BLaER1 (cell line): ENCODE results near the gene MAP1LC3A.
"Not testable (repeated sequence)": the region's sequence is repeated elsewhere in the genome, so short reads cannot be mapped to it uniquely, and the experiment has no call there.

Source experiments
- H3K27ac ChIP-seq: shearing (Covaris generic); formaldehyde crosslinking; 2 replicates; pipeline ENCODE4 v1.8.1; 2022
- H3K27me3 ChIP-seq: shearing (Covaris generic); formaldehyde crosslinking; 2 replicates; pipeline ENCODE4 v1.8.1; 2022
- H3K36me3 ChIP-seq: shearing (Covaris generic); formaldehyde crosslinking; 2 replicates; pipeline ENCODE4 v1.8.1; 2022
- H3K4me1 ChIP-seq: shearing (Covaris generic); formaldehyde crosslinking; 2 replicates; pipeline ENCODE4 v1.8.1; 2022
- H3K4me2 ChIP-seq: shearing (Covaris generic); formaldehyde crosslinking; 2 replicates; pipeline ENCODE4 v1.8.1; 2022
- H3K4me3 ChIP-seq: shearing (Covaris generic); formaldehyde crosslinking; 2 replicates; pipeline ENCODE4 v1.8.1; 2022
- H3K9ac ChIP-seq: shearing (Covaris generic); formaldehyde crosslinking; 2 replicates; pipeline ENCODE4 v1.8.1; 2022
- H3K9me3 ChIP-seq: shearing (Covaris generic); formaldehyde crosslinking; 2 replicates; pipeline ENCODE4 v1.8.1; 2022
- H4K20me1 ChIP-seq: shearing (Covaris generic); formaldehyde crosslinking; 2 replicates; pipeline ENCODE4 v1.8.1; 2022
- Cebpa-rat ChIP-seq: shearing (Covaris generic); IDR thresholded peaks from 2 replicates; pipeline ENCODE4 v1.8.1; 2022

MAP1LC3A gene

GRCh38 chr20:34558320-34559218, at the start of gene MAP1LC3A:
TSS of gene MAP1LC3A (plus strand) at chr20:34558718. CDS start at chr20:34558869, 151 bp downstream.
- no peak within 1 kb of the TSS for H3K27ac ChIP-seq
- peaks cover 11% of the 10 kb centered on the region; the same call in 1 of the 2 replicates for H3K27me3 ChIP-seq
- peak within 1 kb of the TSS; percentile 68; the same call in 1 of the 2 replicates for H3K9ac ChIP-seq
- H3K4me1 ChIP-seq = no peaks in the 10 kb centered on the region
- no peaks in the 10 kb centered on the region for H3K9me3 ChIP-seq
- H4K20me1 ChIP-seq = 0 out of 2 replicates have a peak, but pooled peaks cover 7% of the 10 kb centered on the region
- peak within 1 kb of the TSS; percentile 56 for H3K4me3 ChIP-seq
- H3K4me2 ChIP-seq = peak within 1 kb of the TSS; percentile 73
- TF ChIP-seq Cebpa-rat = no peak
- H3K36me3 ChIP-seq = peaks cover 30% of the 10 kb centered on the region

GRCh38 chr20:34510575-34510974, 47.9 kb upstream of the MAP1LC3A start:
- Histone ChIP-seq H3K36me3 (peaks cover 62% of the 10 kb centered on the region), H3K4me2 (no peak overlapping the region), H3K9ac (no peak overlapping the region), H3K4me1 (peaks cover 10% of the 10 kb centered on the region), H3K27ac (no peak overlapping the region), H3K9me3 (no peaks in the 10 kb centered on the region), H3K4me3 (no peak overlapping the region), H3K27me3 (no peaks in the 10 kb centered on the region), H4K20me1 (0 out of 2 replicates have a peak, but pooled peaks cover 7% of the 10 kb centered on the region)
- TF ChIP-seq Cebpa-rat = no peak

GRCh38 chr20:34511891-34512265, 46.6 kb upstream of the MAP1LC3A start:
- Histone ChIP-seq H3K27ac (no peak overlapping the region), H3K9me3 (no peaks in the 10 kb centered on the region), H3K4me2 (no peak overlapping the region), H3K4me1 (peaks cover 10% of the 10 kb centered on the region), H3K27me3 (no peaks in the 10 kb centered on the region), H3K36me3 (peaks cover 49% of the 10 kb centered on the region), H4K20me1 (peaks cover 8% of the 10 kb centered on the region; the same call in 1 of the 2 replicates), H3K9ac (no peak overlapping the region), H3K4me3 (no peak overlapping the region)
- no peak for TF ChIP-seq Cebpa-rat

DNA sequence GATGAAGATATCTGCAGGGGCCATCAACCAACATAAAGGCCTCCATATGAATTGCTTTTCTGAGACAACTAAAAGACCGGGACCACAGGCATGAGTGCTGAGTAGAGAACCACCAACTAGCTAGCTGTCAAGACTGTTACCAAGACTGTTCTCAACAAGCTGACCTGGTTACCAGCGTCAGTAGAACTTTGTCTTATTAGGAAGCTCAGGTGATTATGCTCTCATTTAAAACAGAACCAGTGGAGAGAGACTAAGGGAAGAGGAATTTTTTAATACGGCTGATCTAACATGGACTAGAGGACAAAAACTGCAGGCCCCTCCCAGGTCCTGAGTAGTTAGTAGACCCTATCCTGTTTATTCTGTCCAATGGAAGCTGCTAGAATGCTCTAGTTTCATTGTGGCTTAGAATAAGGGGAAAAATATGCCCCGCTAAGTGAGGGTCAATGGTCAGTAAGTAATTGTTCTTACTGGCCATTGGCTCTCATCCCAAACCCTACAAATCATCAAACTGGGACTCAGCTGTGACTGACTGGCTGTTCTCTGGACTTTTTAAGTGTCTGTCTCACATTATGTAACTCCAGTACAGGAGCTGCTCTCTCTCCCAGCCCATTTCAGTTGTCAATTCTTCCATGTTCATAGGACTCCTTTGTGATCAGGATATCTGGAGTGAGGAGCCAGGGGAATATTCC, 46.1 kb upstream of the MAP1LC3A start:
- Histone ChIP-seq H3K27me3 (no peaks in the 10 kb centered on the region), H3K4me2 (no peak overlapping the region), H3K9ac (no peak overlapping the region), H3K36me3 (peaks cover 45% of the 10 kb centered on the region), H3K4me3 (no peak overlapping the region), H4K20me1 (peaks cover 13% of the 10 kb centered on the region; the same call in 1 of the 2 replicates), H3K4me1 (peaks cover 14% of the 10 kb centered on the region), H3K9me3 (no peaks in the 10 kb centered on the region), H3K27ac (no peak overlapping the region)
- no peak for TF ChIP-seq Cebpa-rat

GRCh38 chr20:34512955-34513419, 45.5 kb upstream of the MAP1LC3A start:
- no peak for TF ChIP-seq Cebpa-rat
- H3K27ac ChIP-seq = no peak overlapping the region

DNA sequence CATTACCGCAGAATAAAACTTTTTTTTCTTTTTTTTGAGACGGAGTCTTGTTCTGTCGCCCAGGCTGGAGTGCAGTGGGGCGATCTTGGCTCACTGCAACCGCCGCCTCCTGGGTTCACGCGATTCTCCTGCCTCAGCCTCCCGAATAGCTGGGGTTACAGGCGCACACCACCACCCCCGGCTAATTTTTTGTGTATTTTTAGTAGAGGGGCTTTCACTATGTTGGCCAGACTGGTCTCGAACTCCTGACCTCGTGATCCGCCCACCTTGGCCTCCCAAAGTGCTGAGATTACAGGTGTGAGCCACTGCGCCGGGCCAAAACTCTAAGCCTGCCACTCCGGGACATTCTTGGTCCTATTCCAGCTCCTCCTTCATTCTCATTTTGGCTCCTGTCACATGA, 44.5 kb upstream of the MAP1LC3A start:
- H3K36me3 ChIP-seq = peaks cover 32% of the 10 kb centered on the region
- not testable (repeated sequence) for H3K9me3 ChIP-seq, H3K27ac ChIP-seq, H3K4me3 ChIP-seq, H3K27me3 ChIP-seq, H3K4me2 ChIP-seq, H3K9ac ChIP-seq
- peaks cover 23% of the 10 kb centered on the region for H4K20me1 ChIP-seq
- peaks cover 29% of the 10 kb centered on the region for H3K4me1 ChIP-seq

More at GRCh38 chr20:34512955-34513419, 45.5 kb upstream of the MAP1LC3A start:
- H3K4me1 ChIP-seq = peaks cover 19% of the 10 kb centered on the region
- H3K27me3 ChIP-seq = no peaks in the 10 kb centered on the region
- no peak overlapping the region for H3K9ac ChIP-seq
- no peak overlapping the region for H3K4me2 ChIP-seq
- H3K4me3 ChIP-seq = no peak overlapping the region
- peaks cover 13% of the 10 kb centered on the region; the same call in 1 of the 2 replicates for H4K20me1 ChIP-seq
- peaks cover 39% of the 10 kb centered on the region for H3K36me3 ChIP-seq
- H3K9me3 ChIP-seq = no peaks in the 10 kb centered on the region

- Histone ChIP-seq H3K9me3 (no peaks in the 10 kb centered on the region), H4K20me1 (peaks cover 33% of the 10 kb centered on the region), H3K27me3 (no peaks in the 10 kb centered on the region), H3K27ac (no peak overlapping the region), H3K4me3 (peak overlapping the region; percentile 84), H3K36me3 (peaks cover 34% of the 10 kb centered on the region), H3K9ac (peak overlapping the region; percentile 93), H3K4me2 (peak overlapping the region; percentile 83), H3K4me1 (peaks cover 29% of the 10 kb centered on the region)
- TF ChIP-seq Cebpa-rat = no peak
These were observed 43.5 kb upstream of the MAP1LC3A start for GRCh38 chr20:34514897-34515483.

DNA sequence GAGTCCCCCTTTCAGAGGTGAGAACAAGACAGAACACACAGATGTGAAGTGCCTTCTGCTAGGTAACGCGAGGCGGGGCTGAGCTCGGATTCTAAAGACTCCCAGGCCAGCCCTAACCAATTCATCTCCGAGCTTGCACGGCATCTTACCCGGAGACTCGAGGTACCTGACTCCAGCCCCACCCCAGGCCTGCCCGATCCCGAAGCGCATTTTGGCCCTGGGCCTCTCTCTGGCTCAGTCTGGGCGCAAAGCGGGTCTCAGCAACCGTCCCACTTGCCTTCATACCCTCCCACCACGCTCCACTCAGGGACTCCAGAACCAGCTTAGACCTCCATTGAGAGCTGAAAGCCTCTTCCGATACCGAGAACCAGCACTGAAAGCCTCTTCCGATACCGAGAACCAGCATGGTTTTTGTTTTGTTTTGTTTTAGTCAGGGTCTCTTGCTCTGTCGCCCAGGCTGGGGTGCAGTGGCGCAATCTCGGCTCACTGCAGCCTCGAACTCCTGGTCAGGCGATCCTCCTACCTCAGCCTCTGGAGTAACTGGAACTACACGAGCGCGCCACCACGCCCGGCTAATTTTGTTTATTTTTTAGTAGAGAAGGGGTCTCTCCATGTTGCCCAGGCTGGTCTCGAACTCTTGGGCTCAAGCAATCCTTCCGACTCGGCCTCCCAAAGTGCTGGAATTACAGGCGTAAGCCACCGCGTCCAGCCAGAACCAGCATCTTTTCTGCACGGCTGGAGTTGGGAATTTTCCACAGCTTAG, 42.9 kb upstream of the MAP1LC3A start:
- no peak for TF ChIP-seq Cebpa-rat
- peak overlapping the region; percentile 86 for H3K27ac ChIP-seq
- H3K36me3 ChIP-seq = peaks cover 30% of the 10 kb centered on the region
- H3K4me1 ChIP-seq = peaks cover 29% of the 10 kb centered on the region
- H4K20me1 ChIP-seq = peaks cover 40% of the 10 kb centered on the region
- no peaks in the 10 kb centered on the region for H3K9me3 ChIP-seq
- peak overlapping the region; percentile 83 for H3K4me2 ChIP-seq
- H3K9ac ChIP-seq = peak overlapping the region; percentile 93
- no peaks in the 10 kb centered on the region for H3K27me3 ChIP-seq
- H3K4me3 ChIP-seq = peak overlapping the region; percentile 84
